ENCODE measurements around the gene TGFB2. TPM values are rescaled to one million over a fixed set of nuclear protein-coding genes. Genes with fewer than 3 reads are reported as not detected.

TGFB2 gene
- polyA plus RNA-seq, 1 experiment = 14.8 TPM

DNA sequence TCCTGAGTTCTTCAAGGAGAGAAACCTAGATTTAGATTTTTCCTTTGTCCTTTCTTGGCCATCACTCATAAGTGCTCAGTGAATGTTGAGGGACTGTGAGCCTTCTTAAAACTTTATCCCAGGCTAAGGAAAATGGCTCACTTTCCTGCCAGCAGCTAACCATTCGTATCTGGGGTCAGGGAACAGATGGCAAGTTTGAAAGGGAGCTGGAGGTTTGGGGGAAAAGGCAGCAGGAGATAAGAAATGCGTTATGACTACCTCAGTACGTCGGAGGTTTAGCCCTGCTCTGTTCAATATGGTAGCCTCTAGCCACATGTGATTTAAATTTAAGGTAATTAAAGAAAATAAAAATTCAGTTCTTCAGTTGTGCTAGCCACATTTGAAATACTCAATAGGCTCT is 46.7 kb upstream of the TGFB2 start:
- CTCF ChIA-PET = interaction anchor here (0.5 to 2.3 kb wide), 25 partner anchors 8 to 1656 kb away, joined by 3 to 32 read pairs (median 4); partner anchors contain the start of gene RRP15
- no peak overlapping the region for H3K27ac ChIP-seq (ENCODE audit: low read depth, low read length)
- DNase-seq (ENCODE audit: low read depth, low spot score) = no peak
- H3K9me3 ChIP-seq (ENCODE audit: control insufficient read depth, insufficient read depth, low read length) = no peaks in the 10 kb centered on the region
- no peak overlapping the region for H3K4me3 ChIP-seq (ENCODE audit: low read depth, low read length)
- TF ChIP-seq, protein P1, sequence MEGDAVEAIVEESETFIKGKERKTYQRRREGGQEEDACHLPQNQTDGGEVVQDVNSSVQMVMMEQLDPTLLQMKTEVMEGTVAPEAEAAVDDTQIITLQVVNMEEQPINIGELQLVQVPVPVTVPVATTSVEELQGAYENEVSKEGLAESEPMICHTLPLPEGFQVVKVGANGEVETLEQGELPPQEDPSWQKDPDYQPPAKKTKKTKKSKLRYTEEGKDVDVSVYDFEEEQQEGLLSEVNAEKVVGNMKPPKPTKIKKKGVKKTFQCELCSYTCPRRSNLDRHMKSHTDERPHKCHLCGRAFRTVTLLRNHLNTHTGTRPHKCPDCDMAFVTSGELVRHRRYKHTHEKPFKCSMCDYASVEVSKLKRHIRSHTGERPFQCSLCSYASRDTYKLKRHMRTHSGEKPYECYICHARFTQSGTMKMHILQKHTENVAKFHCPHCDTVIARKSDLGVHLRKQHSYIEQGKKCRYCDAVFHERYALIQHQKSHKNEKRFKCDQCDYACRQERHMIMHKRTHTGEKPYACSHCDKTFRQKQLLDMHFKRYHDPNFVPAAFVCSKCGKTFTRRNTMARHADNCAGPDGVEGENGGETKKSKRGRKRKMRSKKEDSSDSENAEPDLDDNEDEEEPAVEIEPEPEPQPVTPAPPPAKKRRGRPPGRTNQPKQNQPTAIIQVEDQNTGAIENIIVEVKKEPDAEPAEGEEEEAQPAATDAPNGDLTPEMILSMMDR (IDR thresholded peaks at IDR 0.05; ENCODE audit: low read depth, low read length) = no peak
- POLR2A ChIA-PET = no interaction called here
- no peaks in the 10 kb centered on the region for H3K27me3 ChIP-seq (ENCODE audit: control insufficient read depth, insufficient read depth, low read length)

DNA sequence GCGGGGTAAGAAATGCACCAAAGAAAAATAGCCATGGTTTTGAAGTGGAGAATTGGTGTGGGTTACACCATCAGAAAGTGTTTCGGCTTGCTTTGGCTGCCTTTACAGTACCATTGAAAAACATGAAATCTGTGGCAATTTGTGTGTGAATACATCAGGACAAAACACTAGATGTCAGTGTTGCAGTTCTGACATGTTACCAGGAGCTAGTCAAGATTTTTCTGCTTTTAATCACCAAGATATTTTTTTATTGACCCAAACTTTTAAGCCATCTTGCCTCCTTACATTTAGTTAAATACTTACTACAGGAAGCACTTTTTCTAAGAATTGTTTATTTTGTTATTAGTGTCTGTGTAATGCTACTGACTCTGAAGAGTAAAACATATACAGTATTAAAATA is 45.7 kb upstream of the TGFB2 start:
- Histone ChIP-seq H3K27ac (ENCODE audit: low read depth, low read length) (no peak overlapping the region), H3K9me3 (ENCODE audit: control insufficient read depth, insufficient read depth, low read length) (no peaks in the 10 kb centered on the region), H3K27me3 (ENCODE audit: control insufficient read depth, insufficient read depth, low read length) (no peaks in the 10 kb centered on the region), H3K4me3 (ENCODE audit: low read depth, low read length) (no peak overlapping the region)
- TF ChIP-seq, protein P1 (IDR thresholded peaks at IDR 0.05; ENCODE audit: low read depth, low read length) = peak; percentile 72
- DNase-seq (ENCODE audit: low read depth, low spot score) = peak; percentile 51
- CTCF ChIA-PET = interaction anchor here (0.5 to 2.3 kb wide), 35 partner anchors 8 to 1513 kb away, joined by 3 to 32 read pairs (median 4); partner anchors contain the start of genes LYPLAL1, RRP15 and TGFB2
- POLR2A ChIA-PET = interaction anchor here (1.0 kb wide), 2 partner anchors 15 to 46 kb away, joined by 4 read pairs; partner anchors contain the start of genes RRP15 and TGFB2

DNA sequence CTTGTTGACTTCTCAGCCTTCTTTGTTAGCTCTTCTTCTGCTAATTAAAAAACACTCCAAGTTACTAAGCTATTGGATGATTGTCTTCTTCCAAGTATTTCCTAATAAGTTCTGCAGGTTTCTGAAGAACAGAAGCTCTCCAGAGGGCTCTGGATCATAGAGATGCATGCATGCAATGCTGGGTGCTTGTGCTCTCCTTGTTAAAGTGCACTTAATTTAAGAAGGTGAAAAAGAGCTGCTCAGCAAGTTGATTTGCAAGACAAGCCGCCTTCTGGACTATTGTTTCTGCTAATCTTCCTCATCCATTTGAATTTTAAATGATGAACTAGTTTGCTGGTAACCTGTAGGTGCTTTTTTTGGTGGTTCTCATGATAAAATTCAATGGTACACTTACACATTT is 43.9 kb upstream of the TGFB2 start:
- no peak overlapping the region for H3K4me3 ChIP-seq (ENCODE audit: low read depth, low read length)
- ChIA-PET POLR2A (no interaction called here), CTCF (interaction anchor here (0.6 to 1.3 kb wide), 6 partner anchors 29 to 1358 kb away, joined by 3 to 5 read pairs (median 4); partner anchors contain the start of gene TGFB2)
- no peaks in the 10 kb centered on the region for H3K9me3 ChIP-seq (ENCODE audit: control insufficient read depth, insufficient read depth, low read length)
- no peaks in the 10 kb centered on the region for H3K27me3 ChIP-seq (ENCODE audit: control insufficient read depth, insufficient read depth, low read length)
- no peak overlapping the region for H3K27ac ChIP-seq (ENCODE audit: low read depth, low read length)
- TF ChIP-seq, protein P1 (IDR thresholded peaks at IDR 0.05; ENCODE audit: low read depth, low read length) = no peak
- DNase-seq (ENCODE audit: low read depth, low spot score) = no peak

DNA sequence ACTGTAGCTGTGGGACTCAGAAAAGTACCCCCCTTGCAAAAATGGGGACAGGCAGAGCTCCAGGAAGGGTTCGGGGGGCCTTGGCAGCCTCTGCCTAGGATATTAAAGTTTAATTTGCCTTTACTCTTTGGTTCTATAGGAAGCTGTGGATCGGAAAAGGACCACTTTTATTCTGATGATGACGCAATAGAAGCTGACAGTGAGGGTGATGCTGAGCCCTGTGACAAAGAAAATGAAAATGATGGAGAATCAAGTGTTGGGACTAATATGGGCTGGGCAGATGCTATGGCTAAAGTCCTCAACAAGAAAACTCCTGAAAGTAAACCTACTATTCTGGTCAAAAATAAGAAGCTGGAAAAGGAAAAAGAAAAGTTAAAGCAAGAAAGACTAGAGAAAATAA is 43.0 kb upstream of the TGFB2 start:
- Histone ChIP-seq H3K4me3 (ENCODE audit: low read depth, low read length) (no peak overlapping the region), H3K27ac (ENCODE audit: low read depth, low read length) (no peak overlapping the region), H3K27me3 (ENCODE audit: control insufficient read depth, insufficient read depth, low read length) (no peaks in the 10 kb centered on the region), H3K9me3 (ENCODE audit: control insufficient read depth, insufficient read depth, low read length) (no peaks in the 10 kb centered on the region)
- ChIA-PET CTCF (interaction anchor here (0.5 to 3.3 kb wide), 6 partner anchors 13 to 1359 kb away, joined by 3 to 10 read pairs (median 4); no protein-coding TSS in a partner anchor), POLR2A (interaction anchor here (0.9 kb wide), 1 partner anchor 14 kb away, joined by 3 read pairs; no protein-coding TSS in a partner anchor)
- TF ChIP-seq, protein P1 (IDR thresholded peaks at IDR 0.05; ENCODE audit: low read depth, low read length) = no peak
- DNase-seq (ENCODE audit: low read depth, low spot score) = no peak

DNA sequence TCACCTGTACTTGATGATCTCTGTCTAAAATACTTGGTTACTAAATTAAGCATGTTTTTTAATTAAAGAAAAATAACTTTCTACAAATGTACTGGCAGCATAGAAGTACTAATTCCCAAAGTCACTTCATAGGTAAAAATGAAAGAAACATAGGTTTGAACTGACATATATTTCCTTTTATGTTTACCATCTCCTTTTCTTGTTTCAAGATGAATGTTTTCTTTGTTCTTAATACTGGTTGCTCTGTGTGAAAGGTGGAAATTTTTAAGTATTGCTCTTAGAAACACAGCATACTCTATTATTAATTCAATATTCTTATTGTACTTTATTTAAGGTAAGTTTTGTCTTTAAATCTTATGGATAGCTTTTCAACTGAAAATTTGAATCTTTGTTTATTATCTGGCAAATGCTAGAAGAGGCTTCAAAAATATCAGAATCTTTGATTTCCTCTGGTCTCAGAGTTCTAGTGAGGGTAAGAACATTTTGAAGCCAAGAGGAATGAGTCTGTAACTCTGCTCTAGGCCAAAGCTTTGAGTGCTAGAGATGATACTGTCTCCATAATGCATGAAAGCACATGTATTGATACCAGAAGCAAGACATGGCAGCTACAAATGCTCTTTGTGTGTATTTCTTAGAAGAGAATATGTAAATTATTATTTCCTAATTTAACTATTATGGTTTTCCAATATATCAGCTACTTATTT is 41.8 kb upstream of the TGFB2 start:
- CTCF ChIA-PET = interaction anchor here (0.5 to 3.3 kb wide), 5 partner anchors 12 to 1497 kb away, joined by 3 to 10 read pairs (median 8); no protein-coding TSS in a partner anchor
- no peak overlapping the region for H3K4me3 ChIP-seq (ENCODE audit: low read depth, low read length)
- H3K27ac ChIP-seq (ENCODE audit: low read depth, low read length) = no peak overlapping the region
- DNase-seq (ENCODE audit: low read depth, low spot score) = no peak
- no peaks in the 10 kb centered on the region for H3K27me3 ChIP-seq (ENCODE audit: control insufficient read depth, insufficient read depth, low read length)
- POLR2A ChIA-PET = no interaction called here
- H3K9me3 ChIP-seq (ENCODE audit: control insufficient read depth, insufficient read depth, low read length) = no peaks in the 10 kb centered on the region
- TF ChIP-seq, protein P1 (IDR thresholded peaks at IDR 0.05; ENCODE audit: low read depth, low read length) = no peak

Measured in AG04450 (cell line).